Heart left ventricle (tissue), 13 donors: Measurements from ENCODE around the gene TADA3.

Source experiments
- CTCF ChIP-seq, 12 donors: fragments of 200-600 bp; sonication (generic) in 4 of 12; IDR thresholded peaks; one replicate each; pipeline versions ENCODE4 v1.5.0 to v1.8.0; 2018 to 2022; ENCODE audit warnings: antibody characterized with exemption in 12 of 12, mild to moderate bottlenecking in 5 of 12
- POLR2A ChIP-seq, 2 donors: fragments of 450-650 bp; IDR thresholded peaks; one replicate each; pipeline ENCODE4 v1.6.1; 2017; ENCODE audit warnings: antibody characterized with exemption in 2 of 2, mild to moderate bottlenecking in 2 of 2, moderate library complexity in 2 of 2
- donor health status: ischemic (EF 13 %, LVEDD 7.1; RV severe dilation, severe dysfunction).
- donor health status: DM: no; HTN: yes; CAD: no.
- donor health status: DM: no; HTN: no; CAD: no.
- donor health status: ischemic (EF 25% LVEDD 6.9; RV normal size, moderate dysfunction).
- donor health status: ischemic (EF 25% LVEDD 5.7; RV mildly dilated, moderate dysfunction).
- donor health status: ischemic (EF 35%, LVEDD 5.7; RV mildly dilated, moderate dysfunction).
- donor health status: nonischemic (EF 11% LVEDD 7.7; RV severe dilation, severe dysfunction).
- donor health status: DM: yes; HTN: yes; CAD: no.
- donor health status: PGD.
- donor health status: ischemic (EF 29% LVEDD 5.4; RV normal size, mild dysfunction).
- donor health status: nonischemic (EF 23%, LVEDD 6.1; RV moderate dilation, normal function).

GRCh38 chr3:9778143-9779074 lies 13.9 kb downstream of the TADA3 start:
- TF ChIP-seq CTCF (IDR thresholded peaks at IDR 0.05) (no peak), POLR2A (IDR thresholded peaks at IDR 0.05) (no peak)
